ENCODE results near the gene KPNA1. TPM values are rescaled to one million over a fixed set of nuclear protein-coding genes. Genes with fewer than 3 reads are reported as not detected.

Gene KPNA1
- total and polyA plus RNA-seq, 4 donors: 20.7 to 42.0 (median 23.5) TPM

GRCh38 chr3:122548619-122549018 lies 33.9 kb upstream of the KPNA1 start:
- Histone ChIP-seq H3K9ac (ENCODE audit: low read depth in 1 of 2, low read length in 2 of 2) (no peak overlapping the region), H3K36me3 (ENCODE audit: control insufficient read depth in 4 of 4, insufficient read depth in 3 of 4, low read depth in 1 of 4, low read length in 3 of 4) (peaks cover 22 to 65% (median 51%) of the 10 kb centered on the region in 4 donors), H3K27me3 (ENCODE audit: control insufficient read depth in 4 of 4, insufficient read depth in 4 of 4, low read length in 3 of 4) (no peaks in the 10 kb centered on the region), H3K4me1 (ENCODE audit: control insufficient read depth in 4 of 4, insufficient read depth in 4 of 4, low read length in 3 of 4) (peaks cover 0 to 13% (median 5%) of the 10 kb centered on the region in 4 donors), H3K9me3 (ENCODE audit: control insufficient read depth in 4 of 4, low read length in 3 of 4) (no peaks in the 10 kb centered on the region), H3K27ac (ENCODE audit: low read depth in 1 of 2, low read length in 2 of 2) (no peak overlapping the region), H3K4me3 (ENCODE audit: low read depth in 1 of 3, low read length in 3 of 3) (no peak overlapping the region)
- 95% methylated on average over 1 of the region's 1 CpG for WGBS
- TF ChIP-seq RXRA (IDR thresholded peaks at IDR 0.05) (no peak), SP1 (IDR thresholded peaks at IDR 0.05) (no peak), TAF1 (conservative IDR thresholded peaks at IDR 0.05) (no peak), REST (IDR thresholded peaks at IDR 0.05) (no peak), GABPA (IDR thresholded peaks at IDR 0.05 in 1 of 2, conservative IDR thresholded peaks at IDR 0.05 in 1 of 2) (no peak), FOXA1 (IDR thresholded peaks at IDR 0.05) (no peak), EGR1 (IDR thresholded peaks at IDR 0.05; ENCODE audit: low read depth in 2 of 2) (no peak), CTCF (IDR thresholded peaks at IDR 0.05; ENCODE audit: low read depth, low read length, missing input control) (no peak)
- no peak for DNase-seq (ENCODE audit: low spot score)

GRCh38 chr3:122548076-122548475 lies 33.3 kb upstream of the KPNA1 start:
- H3K9me3 ChIP-seq (ENCODE audit: control insufficient read depth in 4 of 4, low read length in 3 of 4): no peaks in the 10 kb centered on the region
- H3K9ac ChIP-seq (ENCODE audit: low read depth in 1 of 2, low read length in 2 of 2): no peak overlapping the region
- no peaks in the 10 kb centered on the region for H3K27me3 ChIP-seq (ENCODE audit: control insufficient read depth in 4 of 4, insufficient read depth in 4 of 4, low read length in 3 of 4)
- WGBS: 92% methylated on average over 3 of the region's 3 CpGs
- H3K36me3 ChIP-seq (ENCODE audit: control insufficient read depth in 4 of 4, insufficient read depth in 3 of 4, low read depth in 1 of 4, low read length in 3 of 4): peaks cover 22 to 65% (median 50%) of the 10 kb centered on the region in 4 donors
- no peak for DNase-seq (ENCODE audit: low spot score)
- H3K4me3 ChIP-seq (ENCODE audit: low read depth in 1 of 3, low read length in 3 of 3): no peak overlapping the region
- TF ChIP-seq TAF1 (conservative IDR thresholded peaks at IDR 0.05): no peak
- no peak for TF ChIP-seq RAD21 (IDR thresholded peaks at IDR 0.05)
- no peak for TF ChIP-seq MAX (IDR thresholded peaks at IDR 0.05)
- no peak for TF ChIP-seq NR2F2 (IDR thresholded peaks at IDR 0.05)
- TF ChIP-seq FOXA1 (IDR thresholded peaks at IDR 0.05): no peak
- no peak for TF ChIP-seq ATF3 (IDR thresholded peaks at IDR 0.05)
- TF ChIP-seq JUND (IDR thresholded peaks at IDR 0.05): no peak
- no peak for TF ChIP-seq SP1 (IDR thresholded peaks at IDR 0.05)
- H3K27ac ChIP-seq (ENCODE audit: low read depth in 1 of 2, low read length in 2 of 2): no peak overlapping the region
- peaks cover 0 to 8% (median 1%) of the 10 kb centered on the region in 4 donors for H3K4me1 ChIP-seq (ENCODE audit: control insufficient read depth in 4 of 4, insufficient read depth in 4 of 4, low read length in 3 of 4)
